WTC11 (cell line): ENCODE results near the gene COL4A2. TPM values are rescaled to one million over a fixed set of nuclear protein-coding genes. Genes with fewer than 3 reads are reported as not detected.
A peak's percentile ranks its signal among the peaks of the same experiment; 100 is the strongest.

ENCODE experiments used
- ATAC-seq: fragments of 200-7000 bp; cut with Tn5 transposase; 2 replicates; pipeline ENCODE4 v1.10.0; 2021; ENCODE audit warnings: mild to moderate bottlenecking, moderate library complexity
- CTCF ChIA-PET: fragments of 300-600 bp; sonication (Branson Sonifier 250); formaldehyde crosslinking; loops from one replicate; lab custom pipeline; 2021; ENCODE audit warnings: antibody characterized with exemption; lab: Charles Lee
- POLR2A ChIA-PET: fragments of 350-600 bp; sonication (Branson Sonifier 250); formaldehyde crosslinking; loops from one replicate; lab custom pipeline; 2021; ENCODE audit warnings: antibody characterized with exemption; lab: Charles Lee
- DNase-seq: peaks from one replicate; pipeline ENCODE4 v3.0.0; 2021; ENCODE audit warnings: low spot score
- H3K27ac Mint-ChIP-seq: 2 replicates; pipeline ENCODE4 v1.8.0; 2021; ENCODE audit warnings: mixed read lengths
- H3K27me3 Mint-ChIP-seq: 2 replicates; pipeline ENCODE4 v1.8.0; 2021; ENCODE audit warnings: low read depth, mild to moderate bottlenecking, moderate library complexity, mixed read lengths
- H3K36me3 Mint-ChIP-seq: 2 replicates; pipeline ENCODE4 v1.8.0; 2021; ENCODE audit warnings: mixed read lengths
- H3K4me1 Mint-ChIP-seq: 2 replicates; pipeline ENCODE4 v1.8.0; 2022; ENCODE audit warnings: mixed read lengths
- H3K4me3 Mint-ChIP-seq: 2 replicates; pipeline ENCODE4 v1.8.0; 2021; ENCODE audit warnings: mild to moderate bottlenecking, moderate library complexity, mixed read lengths
- H3K9me3 Mint-ChIP-seq: 2 replicates; pipeline ENCODE4 v1.8.0; 2021; ENCODE audit warnings: mixed read lengths
- ATF1 ChIP-seq: sonication (generic); formaldehyde crosslinking; IDR thresholded peaks from 2 replicates; pipeline ENCODE4 v1.8.1; 2023; ENCODE audit warnings: mild to moderate bottlenecking, moderate library complexity, missing genetic modification reagents
- ESRRA ChIP-seq: sonication (generic); formaldehyde crosslinking; IDR thresholded peaks from 2 replicates; pipeline ENCODE4 v1.8.1; 2022; ENCODE audit warnings: mild to moderate bottlenecking, missing genetic modification reagents, borderline replicate concordance
- FOXP1 ChIP-seq: sonication (generic); formaldehyde crosslinking; IDR thresholded peaks from 2 replicates; pipeline ENCODE4 v1.8.0; 2022; ENCODE audit warnings: missing genetic modification reagents, mild to moderate bottlenecking, moderate library complexity, borderline replicate concordance
- PRRX2 ChIP-seq: fragments of 250-450 bp; sonication (Bioruptor Pico); IDR thresholded peaks from 2 replicates; pipeline ENCODE4 v1.8.0; 2021; ENCODE audit warnings: mild to moderate bottlenecking
- ZNF416 ChIP-seq: fragments of 250-450 bp; sonication (Bioruptor Pico); IDR thresholded peaks from 2 replicates; pipeline ENCODE4 v1.9.0; 2021; ENCODE audit warnings: mild to moderate bottlenecking, inconsistent platforms
- ZNF423 ChIP-seq: fragments of 250-450 bp; sonication (Bioruptor Pico); IDR thresholded peaks from 2 replicates; pipeline ENCODE4 v2.1.2; 2022; ENCODE audit warnings: mild to moderate bottlenecking, moderate library complexity
- total RNA-seq: library from RNA; stranded (reverse); gene quantifications from 3 replicates; pipeline ENCODE4 v1.2.3, GENCODE V29; 2021
- TF ChIP-seq, protein P1 (sequence below): sonication (generic); formaldehyde crosslinking; IDR thresholded peaks from 2 replicates; pipeline ENCODE4 v1.8.1; 2022; ENCODE audit warnings: mild to moderate bottlenecking, moderate library complexity, missing genetic modification reagents
- TF ChIP-seq, protein P2 (sequence below): sonication (generic); formaldehyde crosslinking; IDR thresholded peaks from 2 replicates; pipeline ENCODE4 v1.8.1; 2023; ENCODE audit warnings: mild to moderate bottlenecking, missing genetic modification reagents
- TF ChIP-seq, protein P3 (sequence below): sonication (generic); formaldehyde crosslinking; IDR thresholded peaks from 2 replicates; pipeline ENCODE4 v1.8.0; 2022; ENCODE audit warnings: mild to moderate bottlenecking, missing genetic modification reagents
- TF ChIP-seq, protein P4 (sequence below): fragments of 200-600 bp; IDR thresholded peaks from 2 replicates; pipeline ENCODE4 v1.8.0; 2022; ENCODE audit warnings: antibody characterized with exemption
- TF ChIP-seq, protein P5 (sequence below): sonication (generic); formaldehyde crosslinking; IDR thresholded peaks from 2 replicates; pipeline ENCODE4 v1.8.0; 2023; ENCODE audit warnings: missing genetic modification reagents

The COL4A2 gene
- total RNA-seq, 1 experiment from 2014 or later, result 109 TPM

DNA sequence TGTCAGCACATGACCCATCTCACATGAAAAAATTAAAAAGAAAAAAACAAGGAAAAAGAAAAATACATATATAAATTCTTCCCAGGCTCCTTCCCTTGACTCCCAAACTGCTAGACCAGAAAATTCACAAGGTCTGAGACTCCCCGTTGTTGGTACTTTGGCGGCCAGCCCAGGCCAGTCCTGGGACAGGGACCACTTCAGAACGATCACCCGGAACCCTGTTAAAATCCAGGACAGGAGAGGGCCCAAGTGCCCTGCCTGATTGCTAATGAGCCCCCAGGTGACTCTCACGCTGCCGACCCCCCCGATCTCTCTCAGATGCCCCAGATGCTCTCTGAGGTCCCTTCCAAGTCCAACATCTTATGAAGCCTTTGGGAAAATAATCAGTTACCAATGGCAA lies 107.2 kb downstream of the COL4A2 start:
- Mint-ChIP-seq H3K9me3 (no peaks in the 10 kb centered on the region), H3K27ac (peak overlapping the region; percentile 37; the same call in 1 of the 2 replicates), H3K4me1 (peaks cover 15% of the 10 kb centered on the region), H3K27me3 (no peaks in the 10 kb centered on the region; the same call in 1 of the 2 replicates), H3K36me3 (no peaks in the 10 kb centered on the region), H3K4me3 (no peak overlapping the region)
- TF ChIP-seq FOXP1 (CRISPR knock-in tag) (no peak), ZNF423 (CRISPR knock-in tag) (no peak), ATF1 (CRISPR knock-in tag) (no peak), ZNF416 (CRISPR knock-in tag) (no peak), PRRX2 (CRISPR knock-in tag) (no peak), ESRRA (no peak)
- TF ChIP-seq, protein P1, sequence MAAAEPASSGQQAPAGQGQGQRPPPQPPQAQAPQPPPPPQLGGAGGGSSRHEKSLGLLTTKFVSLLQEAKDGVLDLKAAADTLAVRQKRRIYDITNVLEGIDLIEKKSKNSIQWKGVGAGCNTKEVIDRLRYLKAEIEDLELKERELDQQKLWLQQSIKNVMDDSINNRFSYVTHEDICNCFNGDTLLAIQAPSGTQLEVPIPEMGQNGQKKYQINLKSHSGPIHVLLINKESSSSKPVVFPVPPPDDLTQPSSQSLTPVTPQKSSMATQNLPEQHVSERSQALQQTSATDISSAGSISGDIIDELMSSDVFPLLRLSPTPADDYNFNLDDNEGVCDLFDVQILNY (CRISPR knock-in tag), result no peak
- TF ChIP-seq, protein P2, sequence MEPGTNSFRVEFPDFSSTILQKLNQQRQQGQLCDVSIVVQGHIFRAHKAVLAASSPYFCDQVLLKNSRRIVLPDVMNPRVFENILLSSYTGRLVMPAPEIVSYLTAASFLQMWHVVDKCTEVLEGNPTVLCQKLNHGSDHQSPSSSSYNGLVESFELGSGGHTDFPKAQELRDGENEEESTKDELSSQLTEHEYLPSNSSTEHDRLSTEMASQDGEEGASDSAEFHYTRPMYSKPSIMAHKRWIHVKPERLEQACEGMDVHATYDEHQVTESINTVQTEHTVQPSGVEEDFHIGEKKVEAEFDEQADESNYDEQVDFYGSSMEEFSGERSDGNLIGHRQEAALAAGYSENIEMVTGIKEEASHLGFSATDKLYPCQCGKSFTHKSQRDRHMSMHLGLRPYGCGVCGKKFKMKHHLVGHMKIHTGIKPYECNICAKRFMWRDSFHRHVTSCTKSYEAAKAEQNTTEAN (CRISPR knock-in tag), result no peak
- TF ChIP-seq, protein P3, sequence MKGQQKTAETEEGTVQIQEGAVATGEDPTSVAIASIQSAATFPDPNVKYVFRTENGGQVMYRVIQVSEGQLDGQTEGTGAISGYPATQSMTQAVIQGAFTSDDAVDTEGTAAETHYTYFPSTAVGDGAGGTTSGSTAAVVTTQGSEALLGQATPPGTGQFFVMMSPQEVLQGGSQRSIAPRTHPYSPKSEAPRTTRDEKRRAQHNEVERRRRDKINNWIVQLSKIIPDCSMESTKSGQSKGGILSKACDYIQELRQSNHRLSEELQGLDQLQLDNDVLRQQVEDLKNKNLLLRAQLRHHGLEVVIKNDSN, result no peak
- CTCF ChIA-PET, result no interaction called here
- DNase-seq, result no peak
- POLR2A ChIA-PET, result no interaction called here
- ATAC-seq, result no peak

DNA sequence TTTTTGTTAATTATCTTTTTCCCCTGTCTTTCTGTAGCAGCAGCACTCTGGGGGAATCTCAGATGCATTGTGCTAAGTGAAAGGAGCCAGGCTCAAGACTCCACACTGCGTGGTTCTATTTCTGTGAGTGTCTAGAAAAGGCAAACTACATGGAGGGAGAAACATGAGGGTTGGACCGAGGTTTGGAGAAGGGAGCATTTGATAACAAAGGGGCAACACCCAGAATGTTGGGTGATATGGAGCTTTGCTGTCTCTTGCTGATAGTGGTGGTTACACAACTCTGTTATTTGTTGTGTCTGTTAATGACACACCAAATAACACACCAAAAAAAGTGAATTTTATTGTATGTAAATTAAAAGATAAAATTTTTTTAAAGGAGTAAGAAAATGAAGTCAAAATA lies 107.8 kb downstream of the COL4A2 start:
- ChIA-PET CTCF (interaction anchor here (0.9 to 1.7 kb wide), 4 partner anchors 29 to 193 kb away, joined by 3 to 7 read pairs (median 4); no protein-coding TSS in a partner anchor), POLR2A (no interaction called here)
- Mint-ChIP-seq H3K4me1 (peaks cover 18% of the 10 kb centered on the region), H3K36me3 (no peaks in the 10 kb centered on the region), H3K4me3 (no peak overlapping the region), H3K9me3 (no peaks in the 10 kb centered on the region), H3K27me3 (no peaks in the 10 kb centered on the region; the same call in 1 of the 2 replicates), H3K27ac (no peak overlapping the region)
- TF ChIP-seq, protein P4, sequence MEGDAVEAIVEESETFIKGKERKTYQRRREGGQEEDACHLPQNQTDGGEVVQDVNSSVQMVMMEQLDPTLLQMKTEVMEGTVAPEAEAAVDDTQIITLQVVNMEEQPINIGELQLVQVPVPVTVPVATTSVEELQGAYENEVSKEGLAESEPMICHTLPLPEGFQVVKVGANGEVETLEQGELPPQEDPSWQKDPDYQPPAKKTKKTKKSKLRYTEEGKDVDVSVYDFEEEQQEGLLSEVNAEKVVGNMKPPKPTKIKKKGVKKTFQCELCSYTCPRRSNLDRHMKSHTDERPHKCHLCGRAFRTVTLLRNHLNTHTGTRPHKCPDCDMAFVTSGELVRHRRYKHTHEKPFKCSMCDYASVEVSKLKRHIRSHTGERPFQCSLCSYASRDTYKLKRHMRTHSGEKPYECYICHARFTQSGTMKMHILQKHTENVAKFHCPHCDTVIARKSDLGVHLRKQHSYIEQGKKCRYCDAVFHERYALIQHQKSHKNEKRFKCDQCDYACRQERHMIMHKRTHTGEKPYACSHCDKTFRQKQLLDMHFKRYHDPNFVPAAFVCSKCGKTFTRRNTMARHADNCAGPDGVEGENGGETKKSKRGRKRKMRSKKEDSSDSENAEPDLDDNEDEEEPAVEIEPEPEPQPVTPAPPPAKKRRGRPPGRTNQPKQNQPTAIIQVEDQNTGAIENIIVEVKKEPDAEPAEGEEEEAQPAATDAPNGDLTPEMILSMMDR, result no peak
- DNase-seq (no peak), ATAC-seq (no peak)

DNA sequence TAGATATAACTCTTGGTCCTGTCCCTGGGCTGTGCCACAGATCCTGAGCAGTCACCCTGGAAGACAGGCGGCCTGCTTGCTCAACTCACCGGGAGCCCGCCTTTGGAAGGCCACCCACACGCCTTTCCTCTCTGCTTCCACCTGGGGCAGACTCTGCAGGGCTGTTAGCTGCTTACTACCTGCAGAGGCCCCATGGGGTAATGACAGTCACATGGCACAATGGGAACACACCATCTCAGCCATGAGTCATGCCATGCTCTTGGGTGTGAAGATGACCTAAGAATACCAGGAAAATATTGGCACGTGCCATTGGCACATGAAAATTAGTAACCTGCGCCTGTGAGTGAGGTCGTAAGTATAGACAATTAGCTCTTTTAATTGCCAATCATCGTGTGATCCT lies 108.6 kb downstream of the COL4A2 start:
- peaks cover 18% of the 10 kb centered on the region for H3K4me1 Mint-ChIP-seq
- ChIA-PET POLR2A (interaction anchor here (0.6 kb wide), 1 partner anchor 39 kb away, joined by 4 read pairs; no protein-coding TSS in a partner anchor), CTCF (interaction anchor here (0.9 to 1.7 kb wide), 5 partner anchors 28 to 194 kb away, joined by 3 to 7 read pairs (median 3); no protein-coding TSS in a partner anchor)
- ATAC-seq (peak; percentile 27; the same call in 1 of the 2 replicates), DNase-seq (no peak)
- H3K4me3 Mint-ChIP-seq, result no peak overlapping the region
- TF ChIP-seq FOXP1 (CRISPR knock-in tag), result no peak
- peak; percentile 93 for TF ChIP-seq ZNF423 (CRISPR knock-in tag)
- TF ChIP-seq, protein P5, sequence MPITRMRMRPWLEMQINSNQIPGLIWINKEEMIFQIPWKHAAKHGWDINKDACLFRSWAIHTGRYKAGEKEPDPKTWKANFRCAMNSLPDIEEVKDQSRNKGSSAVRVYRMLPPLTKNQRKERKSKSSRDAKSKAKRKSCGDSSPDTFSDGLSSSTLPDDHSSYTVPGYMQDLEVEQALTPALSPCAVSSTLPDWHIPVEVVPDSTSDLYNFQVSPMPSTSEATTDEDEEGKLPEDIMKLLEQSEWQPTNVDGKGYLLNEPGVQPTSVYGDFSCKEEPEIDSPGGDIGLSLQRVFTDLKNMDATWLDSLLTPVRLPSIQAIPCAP (CRISPR knock-in tag), result no peak
- H3K9me3 Mint-ChIP-seq, result no peaks in the 10 kb centered on the region
- no peaks in the 10 kb centered on the region; the same call in 1 of the 2 replicates for H3K27me3 Mint-ChIP-seq
- no peaks in the 10 kb centered on the region for H3K36me3 Mint-ChIP-seq
- H3K27ac Mint-ChIP-seq, result peak overlapping the region; percentile 51
